Peyer's patch (tissue), 4 donors: ENCODE measurements around the gene PATJ.

ENCODE experiments used
- CTCF ChIP-seq, 6 experiments: fragments of 450-650 bp in 4 of 6; fragments of 200-600 bp in 2 of 6; sonication (generic) in 1 of 6; IDR thresholded peaks; one replicate each; pipeline ENCODE4 v1.5.1; 2017 to 2019; ENCODE audit warnings: antibody characterized with exemption in 6 of 6, mild to moderate bottlenecking in 3 of 6, moderate library complexity in 1 of 6
- POLR2A ChIP-seq, 2 donors: fragments of 450-650 bp; IDR thresholded peaks; one replicate each; pipeline ENCODE4 v1.5.1; 2017; ENCODE audit warnings: antibody characterized with exemption in 2 of 2, mild to moderate bottlenecking in 2 of 2, moderate library complexity in 2 of 2

- TF ChIP-seq POLR2A (IDR thresholded peaks at IDR 0.05): no peak
- no peak for TF ChIP-seq CTCF (IDR thresholded peaks at IDR 0.05)
Observed at GRCh38 chr1:61790837-61791236, 48.6 kb downstream of the PATJ start.
